Heart left ventricle (tissue), 16 donors: ENCODE results near the gene MTG1. TPM values are rescaled to one million over a fixed set of nuclear protein-coding genes. Genes with fewer than 3 reads are reported as not detected.
A peak's percentile ranks its signal among the peaks of the same experiment; 100 is the strongest.

Experiments
- ATAC-seq, 4 donors: fragments of 200-7000 bp; cut with Tn5 transposase; one replicate each; pipeline ENCODE4 v1.9.1; 2020 to 2022; ENCODE audit warnings: moderate library complexity in 4 of 4, mild to moderate bottlenecking in 3 of 4, moderate number of reproducible peaks in 1 of 4
- DNase-seq, 5 donors: peaks; one replicate each; pipeline ENCODE4 v3.0.0-alpha.2; 2020
- H3K27ac ChIP-seq, 12 donors: fragments of 200-600 bp; sonication (generic) in 4 of 12; one replicate each; pipeline versions ENCODE4 v1.5.0 to v1.8.0; 2016 to 2022; ENCODE audit warnings: mild to moderate bottlenecking in 2 of 12
- H3K27me3 ChIP-seq, 9 donors: fragments of 200-600 bp; sonication (generic) in 2 of 9; one replicate each; pipeline versions ENCODE4 v1.5.1 to v1.8.0; 2016 to 2022; ENCODE audit warnings: mild to moderate bottlenecking in 3 of 9
- H3K36me3 ChIP-seq, 9 donors: fragments of 200-600 bp; sonication (generic) in 2 of 9; one replicate each; pipeline versions ENCODE4 v1.5.0 to v1.8.0; 2018 to 2022; ENCODE audit warnings: mild to moderate bottlenecking in 2 of 9
- H3K4me1 ChIP-seq, 12 donors: fragments of 200-600 bp; sonication (generic) in 4 of 12; one replicate each; pipeline versions ENCODE4 v1.5.0 to v1.8.0; 2016 to 2022; ENCODE audit warnings: mild to moderate bottlenecking in 3 of 12
- H3K4me3 ChIP-seq, 12 donors: fragments of 200-600 bp; sonication (generic) in 4 of 12; one replicate each; pipeline versions ENCODE4 v1.5.0 to v1.8.0; 2017 to 2022; ENCODE audit warnings: mild to moderate bottlenecking in 9 of 12, moderate library complexity in 4 of 12
- H3K9me3 ChIP-seq, 12 donors: fragments of 200-600 bp; sonication (generic) in 4 of 12; one replicate each; pipeline versions ENCODE4 v1.5.0 to v1.8.0; 2016 to 2022; ENCODE audit warnings: mild to moderate bottlenecking in 1 of 12
- CTCF ChIP-seq, 12 donors: fragments of 200-600 bp; sonication (generic) in 4 of 12; IDR thresholded peaks; one replicate each; pipeline versions ENCODE4 v1.5.0 to v1.8.0; 2018 to 2022; ENCODE audit warnings: antibody characterized with exemption in 12 of 12, mild to moderate bottlenecking in 5 of 12
- POLR2A ChIP-seq, 2 donors: fragments of 450-650 bp; IDR thresholded peaks; one replicate each; pipeline ENCODE4 v1.6.1; 2017; ENCODE audit warnings: antibody characterized with exemption in 2 of 2, mild to moderate bottlenecking in 2 of 2, moderate library complexity in 2 of 2
- WGBS, 4 donors: extraction: QIAGEN DNeasy Blood & Tissue Kit in 2 of 4; methylation state at CpG; one replicate each; pipeline versions ENCODE4 v1.1.5 to v1.1.7; 2013 to 2018; 5-methylcytosine and 5-hydroxymethylcytosine counted together
- intact Hi-C, 10 donors: fragments of 100-400 bp; cut with DNase I; formaldehyde crosslinking; loops; one replicate each; pipeline versions ENCODE4 v1.11.1 to v1.14.2; 2022
- polyA plus RNA-seq, 2 donors: library from polyadenylated mRNA; stranded (reverse); fragments of 200-250 nt; gene quantifications; one replicate each; pipeline ENCODE4 v1.2.3, GENCODE V29; 2013
- total RNA-seq, 9 donors: library from RNA; depleted of rRNA in 2 of 9; stranded (reverse); fragments of >200 nt in 2 of 9; fragmentation: NEBNext Ultra II Directional in 3 of 9; extraction: Animal tissue kit (Norgen Biotek cat#: 25700) in 3 of 9; gene quantifications; one replicate each; pipeline versions ENCODE4 v1.1.0 to v1.2.4, GENCODE V29; 2016 to 2023
- donor health status: ischemic (EF 13 %, LVEDD 7.1; RV severe dilation, severe dysfunction).
- donor health status: healthy with polysubstance abuse.
- donor health status: DM: no; HTN: yes; CAD: no.
- donor health status: DM: no; HTN: no; CAD: no.
- donor health status: ischemic (EF 25% LVEDD 6.9; RV normal size, moderate dysfunction).
- donor health status: ischemic (EF 25% LVEDD 5.7; RV mildly dilated, moderate dysfunction).
- donor health status: healthy.
- donor health status: DM: yes; HTN: yes; CAD: no.
- donor health status: ischemic (EF 35%, LVEDD 5.7; RV mildly dilated, moderate dysfunction).
- donor health status: nonischemic (EF 11% LVEDD 7.7; RV severe dilation, severe dysfunction).
- donor health status: DM: yes; HTN: yes; CAD: no.
- donor health status: PGD.
- donor health status: ischemic (EF 29% LVEDD 5.4; RV normal size, mild dysfunction).
- donor health status: nonischemic (EF 23%, LVEDD 6.1; RV moderate dilation, normal function).

The MTG1 gene
- total and polyA plus RNA-seq, 11 donors, result 11.6 to 34.2 (median 22.6) TPM

GRCh38 chr10:133353988-133354605, 39.9 kb upstream of the MTG1 start:
- WGBS, 4 donors, result 87 to 93% (median 88%) methylated on average over 14 to 16 of the region's 16 CpGs

GRCh38 chr10:133354672-133355240, 39.2 kb upstream of the MTG1 start:
- H3K9me3 ChIP-seq, result no peaks in the 10 kb centered on the region
- WGBS, 4 donors, result 93 to 96% (median 95%) methylated on average over 12 to 14 of the region's 14 CpGs
- no peak overlapping the region for H3K27ac ChIP-seq
- H3K4me1 ChIP-seq, result peaks cover 3 to 21% (median 13%) of the 10 kb centered on the region in 12 donors
- intact Hi-C loops, result no loop called here
- TF ChIP-seq CTCF (IDR thresholded peaks at IDR 0.05) (no peak), POLR2A (IDR thresholded peaks at IDR 0.05) (no peak)
- DNase-seq (peak in 1 of 5 donors; percentile 53), ATAC-seq (no peak)
- H3K36me3 ChIP-seq, result peaks cover 0 to 5% (median 0%) of the 10 kb centered on the region in 9 donors
- H3K27me3 ChIP-seq, result peaks cover 0 to 9% (median 0%) of the 10 kb centered on the region in 9 donors
- H3K4me3 ChIP-seq, result no peak overlapping the region

More at GRCh38 chr10:133353988-133354605, 39.9 kb upstream of the MTG1 start:
- intact Hi-C loops, result no loop called here
- TF ChIP-seq CTCF (IDR thresholded peaks at IDR 0.05), result no peak
- no peak for TF ChIP-seq POLR2A (IDR thresholded peaks at IDR 0.05)
- H3K27me3 ChIP-seq, result peaks cover 0 to 10% (median 0%) of the 10 kb centered on the region in 9 donors
- H3K4me1 ChIP-seq, result peaks cover 3 to 21% (median 13%) of the 10 kb centered on the region in 12 donors
- ATAC-seq, result no peak
- no peak overlapping the region for H3K4me3 ChIP-seq
- H3K9me3 ChIP-seq, result no peaks in the 10 kb centered on the region
- no peak overlapping the region for H3K27ac ChIP-seq
- DNase-seq, result peak in 1 of 5 donors; percentile 54
- H3K36me3 ChIP-seq, result peaks cover 0 to 5% (median 0%) of the 10 kb centered on the region in 9 donors

GRCh38 chr10:133355266-133355665, 38.7 kb upstream of the MTG1 start:
- Histone ChIP-seq H3K27ac (no peak overlapping the region), H3K27me3 (peaks cover 0 to 4% (median 0%) of the 10 kb centered on the region in 9 donors), H3K4me3 (no peak overlapping the region), H3K36me3 (peaks cover 0 to 5% (median 0%) of the 10 kb centered on the region in 9 donors), H3K9me3 (no peaks in the 10 kb centered on the region), H3K4me1 (peaks cover 3 to 21% (median 13%) of the 10 kb centered on the region in 12 donors)
- intact Hi-C loops, result no loop called here
- peak in 1 of 5 donors; percentile 42 for DNase-seq
- TF ChIP-seq CTCF (IDR thresholded peaks at IDR 0.05), result no peak
- no peak for TF ChIP-seq POLR2A (IDR thresholded peaks at IDR 0.05)
- WGBS, 4 donors, result 93 to 100% (median 97%) methylated on average over 2 to 6 of the region's 6 CpGs
- ATAC-seq, result no peak

- Histone ChIP-seq H3K27me3 (no peaks in the 10 kb centered on the region), H3K4me3 (no peak overlapping the region), H3K4me1 (peaks cover 3 to 21% (median 13%) of the 10 kb centered on the region in 12 donors), H3K27ac (no peak overlapping the region), H3K36me3 (peaks cover 0 to 5% (median 0%) of the 10 kb centered on the region in 9 donors), H3K9me3 (peaks cover 0 to 3% (median 0%) of the 10 kb centered on the region in 12 donors)
- intact Hi-C loops, result no loop called here
- no peak for ATAC-seq
- DNase-seq, result peak in 1 of 5 donors; percentile 56
- TF ChIP-seq POLR2A (IDR thresholded peaks at IDR 0.05) (no peak), CTCF (IDR thresholded peaks at IDR 0.05) (no peak)
- WGBS, 4 donors, result 96 to 100% (median 97%) methylated on average over 1 to 3 of the region's 3 CpGs; no CpG with 5 or more reads in 1 of the 4 donors
These were observed 38.0 kb upstream of the MTG1 start for GRCh38 chr10:133355991-133356390.
